H1 (cell line): ENCODE measurements around the gene MAPK9. TPM values are rescaled to one million over a fixed set of nuclear protein-coding genes. Genes with fewer than 3 reads are reported as not detected.

Source experiments
- CHD2 ChIP-seq: IDR thresholded peaks from 2 replicates; pipeline ENCODE4 v1.6.1; 2012; ENCODE audit warnings: low read length, improper control_type of control experiment
- CHD7 ChIP-seq: fragments of 300-600 bp; sonication (generic); IDR thresholded peaks from 2 replicates; pipeline ENCODE4 v1.7.1; 2012; ENCODE audit warnings: low read length, moderate library complexity, mild to moderate bottlenecking, inconsistent platforms; ENCODE audit not compliant: insufficient replicate concordance
- KDM1A ChIP-seq: fragments of 200-600, 300-600 bp; sonication (generic); IDR thresholded peaks from 2 replicates; pipeline ENCODE4 v1.7.1; 2016; ENCODE audit warnings: mild to moderate bottlenecking, low read length, borderline replicate concordance
- KDM5A ChIP-seq: fragments of 200-600 bp; IDR thresholded peaks from 2 replicates; pipeline ENCODE4 v1.7.1; 2012; ENCODE audit warnings: mild to moderate bottlenecking, low read length, inconsistent platforms, mixed read lengths
- MAFK ChIP-seq: IDR thresholded peaks from 2 replicates; pipeline ENCODE4 v1.6.1; 2012; ENCODE audit warnings: low read depth, mild to moderate bottlenecking, improper control_type of control experiment, low read length
- RXRA ChIP-seq: IDR thresholded peaks from 2 replicates; pipeline ENCODE4 v1.6.1; 2011; ENCODE audit warnings: low read depth, mild to moderate bottlenecking, low read length, moderate library complexity; ENCODE audit not compliant: insufficient read depth
- SIRT6 ChIP-seq: IDR thresholded peaks from one replicate; pipeline ENCODE4 v1.7.1; 2012; ENCODE audit warnings: low read length, inconsistent platforms
- TAF1 ChIP-seq: IDR thresholded peaks from 2 replicates; pipeline ENCODE4 v1.6.1; 2011; ENCODE audit warnings: mild to moderate bottlenecking, low read depth, low read length
- TAF7 ChIP-seq: optimal IDR thresholded peaks from 2 replicates; pipeline ENCODE3; 2011; ENCODE audit warnings: low read depth, mild to moderate bottlenecking, inconsistent platforms, low read length, moderate library complexity, borderline replicate concordance
- USF2 ChIP-seq: IDR thresholded peaks from 2 replicates; pipeline ENCODE4 v1.6.1; 2011; ENCODE audit warnings: low read length, improper control_type of control experiment
- polyA plus RNA-seq, 7 experiments: library from polyadenylated mRNA; depleted of rRNA in 3 of 7; stranded (reverse) in 5 of 7; unstranded in 2 of 7; fragments of >200 nt in 5 of 7; fragments of 200-250 nt in 2 of 7; gene quantifications; 1 replicate in 5 of 7; 2 replicates in 1 of 7; 4 replicates in 1 of 7; pipeline versions ENCODE4 v1.2.1 to v1.2.3, GENCODE V29; 2011 to 2013; ENCODE audit warnings: missing spikeins in 2 of 7, mixed read lengths in 2 of 7
- total RNA-seq: library from RNA; stranded (reverse); fragmentation: NEBNext Ultra II Directional; extraction: Animal tissue kit (Norgen Biotek cat#: 25700); gene quantifications from 2 replicates; pipeline ENCODE4 v1.2.1, GENCODE V29; 2021
- TF ChIP-seq, protein P1 (sequence below): IDR thresholded peaks from 2 replicates; pipeline ENCODE4 v1.6.1; 2012; ENCODE audit warnings: inconsistent platforms

MAPK9 gene
- total and polyA plus RNA-seq, 2 of the 8 experiments (the other 6 are each of a cell fraction or from before 2014, with no cell fraction given), result 22.3 to 43.7 TPM

- TF ChIP-seq CHD7 (no peak), CHD2 (no peak), KDM5A (no peak), SIRT6 (no peak), TAF7 (no peak), KDM1A (no peak), USF2 (no peak), TAF1 (no peak), MAFK (no peak), RXRA (no peak)
- TF ChIP-seq, protein P1, sequence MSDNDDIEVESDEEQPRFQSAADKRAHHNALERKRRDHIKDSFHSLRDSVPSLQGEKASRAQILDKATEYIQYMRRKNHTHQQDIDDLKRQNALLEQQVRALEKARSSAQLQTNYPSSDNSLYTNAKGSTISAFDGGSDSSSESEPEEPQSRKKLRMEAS, result no peak
These were observed 87.5 kb downstream of the MAPK9 start (continued) for GRCh38 chr5:180204276-180204819.
